Parathyroid adenoma (tissue), 2 donors: ENCODE results near the gene OR2T29.

Source experiments
- H2AFZ ChIP-seq: fragments of 300-600 bp; sonication (generic); one replicate; pipeline ENCODE4 v1.7.0; 2017; ENCODE audit warnings: antibody characterized with exemption, mild to moderate bottlenecking
- H3K27ac ChIP-seq: fragments of 300-600 bp; sonication (generic); one replicate; pipeline ENCODE4 v1.7.0; 2017
- H3K27me3 ChIP-seq: fragments of 300-600 bp; sonication (generic); one replicate; pipeline ENCODE4 v1.7.0; 2017; ENCODE audit warnings: low read length; ENCODE audit not compliant: control insufficient read depth, insufficient read depth
- H3K36me3 ChIP-seq: fragments of 300-600 bp; sonication (generic); one replicate; pipeline ENCODE4 v1.7.0; 2017; ENCODE audit warnings: low read length; ENCODE audit not compliant: control insufficient read depth, insufficient read depth
- H3K4me1 ChIP-seq: fragments of 300-600 bp; sonication (generic); one replicate; pipeline ENCODE4 v1.7.0; 2017; ENCODE audit warnings: control low read depth
- H3K4me2 ChIP-seq: fragments of 300-600 bp; sonication (generic); one replicate; pipeline ENCODE4 v1.7.0; 2017; ENCODE audit warnings: low read length
- H3K4me3 ChIP-seq: fragments of 300-600 bp; sonication (generic); one replicate; pipeline ENCODE4 v1.7.0; 2017; ENCODE audit warnings: low read depth, low read length
- H3K79me2 ChIP-seq: fragments of 300-600 bp; sonication (generic); one replicate; pipeline ENCODE4 v1.7.0; 2017; ENCODE audit warnings: control low read depth
- H3K9ac ChIP-seq: fragments of 300-600 bp; sonication (generic); one replicate; pipeline ENCODE4 v1.7.0; 2017; ENCODE audit warnings: mild to moderate bottlenecking
- H3K9me3 ChIP-seq: fragments of 300-600 bp; sonication (generic); one replicate; pipeline ENCODE4 v1.7.0; 2017; ENCODE audit warnings: low read length; ENCODE audit not compliant: control insufficient read depth
- TF ChIP-seq, protein P1 (sequence below): fragments of 300-600 bp; sonication (generic); IDR thresholded peaks from one replicate; pipeline ENCODE4 v1.7.0; 2017; ENCODE audit warnings: antibody characterized with exemption, mild to moderate bottlenecking
- donor health status: primary hyperparathyroidism.

The OR2T29 gene

DNA sequence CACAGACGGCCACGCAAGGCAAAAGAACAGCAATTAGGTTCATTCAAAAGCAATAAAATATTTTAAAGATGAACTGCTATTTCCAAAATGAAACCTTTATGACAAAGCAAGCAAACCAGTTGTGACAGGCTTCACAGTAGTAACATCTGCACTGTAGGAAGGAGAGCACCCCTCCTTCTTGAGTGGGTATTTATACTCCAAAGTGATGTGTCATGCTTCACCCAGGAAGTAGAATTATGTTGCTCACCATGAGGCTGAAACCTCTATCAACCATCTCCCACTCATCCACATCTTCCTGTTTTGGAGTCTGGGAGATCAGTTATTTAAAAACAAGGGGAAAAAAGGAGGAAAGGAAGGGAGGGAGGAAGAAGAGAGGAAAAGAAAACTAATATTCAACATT lies 34.0 kb upstream of the OR2T29 start:
- H3K4me3 ChIP-seq, result no peak overlapping the region
- no peak overlapping the region for H2AFZ ChIP-seq
- H3K9me3 ChIP-seq, result no peaks in the 10 kb centered on the region
- TF ChIP-seq, protein P1, sequence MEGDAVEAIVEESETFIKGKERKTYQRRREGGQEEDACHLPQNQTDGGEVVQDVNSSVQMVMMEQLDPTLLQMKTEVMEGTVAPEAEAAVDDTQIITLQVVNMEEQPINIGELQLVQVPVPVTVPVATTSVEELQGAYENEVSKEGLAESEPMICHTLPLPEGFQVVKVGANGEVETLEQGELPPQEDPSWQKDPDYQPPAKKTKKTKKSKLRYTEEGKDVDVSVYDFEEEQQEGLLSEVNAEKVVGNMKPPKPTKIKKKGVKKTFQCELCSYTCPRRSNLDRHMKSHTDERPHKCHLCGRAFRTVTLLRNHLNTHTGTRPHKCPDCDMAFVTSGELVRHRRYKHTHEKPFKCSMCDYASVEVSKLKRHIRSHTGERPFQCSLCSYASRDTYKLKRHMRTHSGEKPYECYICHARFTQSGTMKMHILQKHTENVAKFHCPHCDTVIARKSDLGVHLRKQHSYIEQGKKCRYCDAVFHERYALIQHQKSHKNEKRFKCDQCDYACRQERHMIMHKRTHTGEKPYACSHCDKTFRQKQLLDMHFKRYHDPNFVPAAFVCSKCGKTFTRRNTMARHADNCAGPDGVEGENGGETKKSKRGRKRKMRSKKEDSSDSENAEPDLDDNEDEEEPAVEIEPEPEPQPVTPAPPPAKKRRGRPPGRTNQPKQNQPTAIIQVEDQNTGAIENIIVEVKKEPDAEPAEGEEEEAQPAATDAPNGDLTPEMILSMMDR, result no peak
- H3K4me2 ChIP-seq, result no peak overlapping the region
- H3K27ac ChIP-seq, result no peak overlapping the region
- no peaks in the 10 kb centered on the region for H3K4me1 ChIP-seq
- H3K27me3 ChIP-seq, result no peaks in the 10 kb centered on the region
- no peaks in the 10 kb centered on the region for H3K79me2 ChIP-seq
- no peaks in the 10 kb centered on the region for H3K36me3 ChIP-seq
- no peak overlapping the region for H3K9ac ChIP-seq

DNA sequence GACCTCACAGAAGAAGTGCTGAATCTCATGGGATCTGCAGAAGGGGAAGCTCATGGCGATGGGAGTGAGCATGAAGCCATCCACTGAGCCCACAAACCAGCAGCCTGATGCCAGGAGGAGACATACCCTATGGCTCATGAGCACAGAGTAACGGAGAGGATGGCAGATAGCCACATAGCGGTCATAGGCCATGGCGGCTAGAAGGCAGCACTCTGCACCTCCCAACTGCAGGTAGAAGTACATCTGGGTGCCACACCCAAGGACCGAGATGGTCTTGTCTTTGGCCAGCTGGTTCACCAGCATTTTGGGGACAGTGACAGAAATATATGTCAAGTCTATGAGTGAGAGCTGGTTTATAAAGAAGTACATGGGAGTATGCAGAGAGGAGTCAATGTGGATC lies 30.7 kb upstream of the OR2T29 start:
- H3K27me3 ChIP-seq, result no peaks in the 10 kb centered on the region
- no peaks in the 10 kb centered on the region for H3K9me3 ChIP-seq
- no peaks in the 10 kb centered on the region for H3K36me3 ChIP-seq
- H2AFZ ChIP-seq, result no peak overlapping the region
- H3K4me3 ChIP-seq, result no peak overlapping the region
- TF ChIP-seq, protein P1, result no peak
- no peak overlapping the region for H3K4me2 ChIP-seq
- H3K79me2 ChIP-seq, result no peaks in the 10 kb centered on the region
- no peak overlapping the region for H3K9ac ChIP-seq
- H3K27ac ChIP-seq, result no peak overlapping the region
- no peaks in the 10 kb centered on the region for H3K4me1 ChIP-seq

GRCh38 chr1:248592655-248593054 lies 30.1 kb upstream of the OR2T29 start:
- Histone ChIP-seq H3K4me1 (no peaks in the 10 kb centered on the region), H3K79me2 (no peaks in the 10 kb centered on the region), H3K9ac (no peak overlapping the region), H3K27me3 (no peaks in the 10 kb centered on the region), H3K9me3 (no peaks in the 10 kb centered on the region), H3K36me3 (no peaks in the 10 kb centered on the region), H3K4me2 (no peak overlapping the region), H3K27ac (no peak overlapping the region), H2AFZ (no peak overlapping the region), H3K4me3 (no peak overlapping the region)
- TF ChIP-seq, protein P1, result no peak

- Histone ChIP-seq H3K4me3 (no peak overlapping the region), H3K27ac (no peak overlapping the region), H2AFZ (no peak overlapping the region), H3K9ac (no peak overlapping the region), H3K36me3 (no peaks in the 10 kb centered on the region), H3K27me3 (no peaks in the 10 kb centered on the region), H3K4me2 (no peak overlapping the region), H3K9me3 (no peaks in the 10 kb centered on the region), H3K4me1 (no peaks in the 10 kb centered on the region), H3K79me2 (no peaks in the 10 kb centered on the region)
- TF ChIP-seq, protein P1, result no peak
Observed at GRCh38 chr1:248590055-248590454, 27.5 kb upstream of the OR2T29 start.

DNA sequence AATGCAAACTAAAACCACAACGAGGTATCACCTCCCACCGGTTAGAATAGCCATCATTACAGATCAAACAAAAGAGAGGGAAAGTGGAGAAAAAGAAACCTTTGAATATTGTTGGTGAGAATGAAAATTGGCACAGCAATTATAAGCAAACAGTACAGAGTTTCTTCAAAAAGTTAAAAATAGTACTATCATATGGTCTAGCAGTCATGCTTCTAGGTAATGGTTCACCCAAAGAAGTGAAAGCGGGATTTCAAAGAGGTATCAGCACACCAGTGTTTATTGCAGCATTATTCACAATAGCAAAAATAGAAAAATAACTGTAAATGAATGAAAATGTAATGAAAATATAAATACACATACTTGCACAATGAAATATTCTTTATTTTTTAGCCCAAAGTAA lies 26.8 kb upstream of the OR2T29 start:
- Histone ChIP-seq H3K9ac (no peak overlapping the region), H3K27me3 (no peaks in the 10 kb centered on the region), H3K4me1 (no peaks in the 10 kb centered on the region), H3K4me2 (no peak overlapping the region), H3K4me3 (no peak overlapping the region), H3K9me3 (no peaks in the 10 kb centered on the region), H3K36me3 (no peaks in the 10 kb centered on the region), H3K79me2 (no peaks in the 10 kb centered on the region), H3K27ac (no peak overlapping the region), H2AFZ (no peak overlapping the region)
- TF ChIP-seq, protein P1, result no peak
